GM21737 (cell line): ENCODE results near the gene PACS1.

Experiments used
- ATAC-seq: cut with Tn5 transposase; IDR thresholded peaks from one replicate; pipeline ENCODE4 v1.9.1; 2021; ENCODE audit warnings: mild to moderate bottlenecking, moderate library complexity; ENCODE audit not compliant: unreplicated experiment

The PACS1 gene

DNA sequence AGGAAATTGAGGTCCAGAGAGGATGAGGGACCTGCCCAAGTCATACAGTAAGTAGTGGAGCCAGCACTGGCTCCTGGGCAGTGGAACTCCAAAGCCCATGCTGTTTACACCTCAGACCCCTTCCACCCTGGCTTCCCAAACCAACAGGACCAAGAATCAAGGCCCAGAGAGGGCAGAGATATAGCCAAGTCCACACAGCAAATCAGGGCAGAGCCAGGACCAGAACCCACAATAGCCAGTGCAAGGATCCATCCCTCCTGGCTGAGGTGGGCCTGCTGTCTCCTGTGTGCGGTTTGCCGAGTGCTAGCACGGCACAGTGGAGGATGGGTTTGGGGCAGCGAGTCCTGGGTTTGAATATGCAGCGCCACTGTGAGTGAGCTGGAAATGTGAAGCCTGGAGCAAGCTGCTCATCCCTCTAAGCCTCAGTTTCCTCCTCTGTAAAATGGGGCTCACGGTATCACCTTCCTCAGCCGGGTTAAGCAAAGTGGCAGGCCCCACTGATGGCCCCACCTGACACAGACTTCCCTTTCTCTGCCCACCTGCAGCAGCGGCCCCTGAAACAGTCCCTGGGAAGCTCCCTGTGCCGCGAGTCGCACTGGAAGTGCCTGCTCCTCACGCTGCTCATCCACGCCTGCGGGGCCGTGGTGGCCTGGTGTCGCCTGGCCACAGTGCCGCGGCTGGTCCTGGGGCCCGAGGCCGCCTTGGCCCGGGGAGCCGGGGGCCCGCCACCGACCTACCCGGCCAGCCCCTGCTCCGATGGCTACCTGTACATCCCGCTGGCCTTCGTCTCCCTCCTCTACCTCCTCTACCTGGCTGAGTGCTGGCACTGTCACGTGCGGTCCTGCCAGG lies 223.9 kb downstream of the PACS1 start:
- ATAC-seq = no peak
